CD4-positive, alpha-beta T cell treated with Interleukin-12 subunit alpha and Interleukin-12 subunit beta, for 1 hour (primary cell): ENCODE results near the gene AGPAT3.

Experiments
- DNase-seq: peaks from one replicate; pipeline ENCODE4 v3.0.0-alpha.2; 2020

Gene AGPAT3

DNA sequence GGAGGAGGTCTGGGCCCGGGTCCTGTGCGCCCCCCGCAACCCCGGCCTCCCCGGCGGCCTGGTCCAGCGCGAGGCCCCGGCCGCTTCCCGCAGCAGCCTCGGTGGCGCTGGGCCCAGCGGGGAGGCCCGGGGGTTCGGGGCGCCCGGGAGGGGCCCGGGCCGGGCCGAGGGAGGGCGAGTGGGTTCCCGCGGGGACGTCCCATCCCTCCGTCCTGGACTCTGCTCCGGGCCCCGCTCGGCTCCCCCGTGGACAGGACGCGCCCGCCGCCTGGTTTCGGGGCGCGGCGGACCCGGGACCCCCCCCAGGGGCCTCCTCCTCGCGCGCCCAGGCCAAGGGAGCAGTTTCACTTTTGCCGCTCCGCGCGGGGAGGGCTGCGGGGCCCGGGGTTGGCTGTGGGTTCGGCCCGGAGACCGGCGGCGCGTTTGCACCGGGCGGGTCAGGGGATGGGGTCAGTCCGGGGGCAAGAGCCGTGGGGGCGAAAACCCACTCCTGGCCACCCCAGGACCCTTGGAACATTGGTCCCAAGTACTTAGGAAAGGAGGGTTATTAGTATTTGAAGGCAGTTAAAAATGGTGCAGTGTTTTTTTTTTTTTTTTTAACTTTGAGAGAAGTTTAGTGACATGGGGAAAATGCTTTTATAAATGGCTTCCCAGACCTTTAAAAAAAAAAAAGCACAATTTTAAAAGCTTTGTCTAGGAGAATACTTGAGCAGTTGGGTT lies 677 bp downstream of the AGPAT3 start:
- peak; percentile 55 for DNase-seq

GRCh38 chr21:43866260-43866629 lies 1.2 kb downstream of the AGPAT3 start:
- peak; percentile 30 for DNase-seq

- peak; percentile 71 for DNase-seq
Observed at GRCh38 chr21:43866659-43867331, 1.8 kb downstream of the AGPAT3 start.

- DNase-seq = no peak
Observed at GRCh38 chr21:43867332-43867703, 2.3 kb downstream of the AGPAT3 start.

DNA sequence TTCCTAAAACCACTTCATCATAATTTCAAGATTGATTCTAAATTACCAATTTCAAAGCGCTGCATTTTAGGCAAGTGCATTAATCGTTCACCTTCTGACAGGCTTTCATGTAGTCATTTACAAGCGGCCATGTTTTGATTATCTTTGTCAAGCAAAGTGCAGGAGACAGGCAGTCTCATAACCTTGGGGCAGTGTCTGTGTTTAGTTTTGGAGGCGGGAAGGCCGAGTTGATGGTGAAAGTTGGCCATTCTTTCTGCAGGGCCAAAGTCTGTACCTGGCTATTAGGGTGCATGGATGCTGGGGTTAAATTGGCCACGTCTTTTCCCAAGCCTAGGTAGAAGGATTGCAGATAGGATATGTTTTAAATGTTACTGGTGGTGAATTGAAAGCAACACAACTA lies 2.9 kb downstream of the AGPAT3 start:
- DNase-seq = no peak

GRCh38 chr21:43868461-43868860 lies 3.4 kb downstream of the AGPAT3 start:
- DNase-seq = no peak

- no peak for DNase-seq
Observed at GRCh38 chr21:43869486-43870325, 4.7 kb downstream of the AGPAT3 start.

GRCh38 chr21:43871487-43871886 lies 6.5 kb downstream of the AGPAT3 start:
- DNase-seq = no peak

GRCh38 chr21:43872531-43873197 lies 7.6 kb downstream of the AGPAT3 start:
- DNase-seq = no peak

GRCh38 chr21:43873673-43874072 lies 8.7 kb downstream of the AGPAT3 start:
- DNase-seq = no peak

- DNase-seq = no peak
Observed at GRCh38 chr21:43874085-43874805, 9.2 kb downstream of the AGPAT3 start.

DNA sequence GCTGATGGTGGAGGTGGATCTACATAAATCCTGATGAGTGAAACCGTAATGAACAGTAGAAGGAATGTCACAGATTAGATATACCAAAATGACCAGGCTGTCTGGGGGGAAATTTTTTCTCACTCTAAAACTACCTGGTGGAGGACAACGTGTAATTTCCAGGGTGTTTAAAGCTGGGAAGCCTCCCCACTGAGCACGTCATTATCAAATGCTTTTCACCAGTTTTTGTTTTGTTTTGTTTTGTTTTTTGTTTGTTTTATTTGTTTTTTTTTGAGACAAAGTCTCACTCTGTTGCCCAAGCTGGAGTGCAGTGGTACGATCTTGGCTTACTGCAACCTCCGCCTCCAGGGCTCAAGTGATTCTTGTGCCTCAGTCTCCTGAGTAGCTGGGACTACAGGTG lies 11.6 kb downstream of the AGPAT3 start:
- DNase-seq = no peak

GRCh38 chr21:43877936-43878575 lies 13.0 kb downstream of the AGPAT3 start:
- DNase-seq = no peak

- DNase-seq = no peak
Observed at GRCh38 chr21:43879348-43880110, 14.5 kb downstream of the AGPAT3 start.

DNA sequence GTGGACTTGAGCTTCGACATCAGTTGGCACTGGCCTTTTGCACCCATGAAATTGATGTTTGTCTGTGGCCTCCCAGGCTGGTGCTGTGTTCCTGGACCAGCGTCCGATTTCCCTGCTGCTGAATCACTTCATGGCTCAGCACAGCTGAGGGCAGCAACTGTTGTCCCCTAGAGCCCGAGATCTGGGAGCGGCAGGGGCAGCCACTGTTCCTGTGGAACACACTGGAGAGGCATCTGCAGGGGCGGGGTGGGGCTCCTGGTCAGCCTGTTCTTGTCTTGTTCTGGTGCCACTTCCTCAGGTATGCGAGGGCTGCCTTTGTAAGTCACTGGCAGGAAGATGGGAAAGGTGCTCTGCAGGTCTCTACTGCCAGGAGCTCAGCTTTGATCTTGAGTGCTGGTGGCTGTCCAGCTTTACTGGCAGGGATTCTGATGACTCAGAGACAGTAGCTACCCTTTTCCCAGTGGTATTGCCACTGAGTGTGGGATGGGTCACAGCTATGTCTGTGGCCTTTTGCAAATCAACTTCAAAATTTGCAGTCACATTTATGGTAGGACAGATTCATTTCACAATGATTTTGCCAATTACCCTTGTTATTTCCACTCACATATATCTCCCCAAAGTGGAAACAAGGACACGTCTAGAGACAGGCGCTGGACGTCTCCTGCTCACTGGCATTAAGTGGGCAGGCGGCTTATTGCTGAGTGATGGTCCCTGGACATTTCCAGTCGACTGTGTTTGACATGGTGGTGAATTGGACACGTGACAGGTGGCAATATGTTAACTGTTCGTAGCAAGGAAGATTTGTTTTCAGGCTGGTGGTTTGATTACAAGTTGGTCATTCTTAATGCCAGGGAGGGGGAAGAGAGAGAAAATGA lies 15.3 kb downstream of the AGPAT3 start:
- no peak for DNase-seq

- no peak for DNase-seq
Observed at GRCh38 chr21:43881283-43881682, 16.3 kb downstream of the AGPAT3 start.

GRCh38 chr21:43881935-43882334 lies 16.9 kb downstream of the AGPAT3 start:
- no peak for DNase-seq

DNA sequence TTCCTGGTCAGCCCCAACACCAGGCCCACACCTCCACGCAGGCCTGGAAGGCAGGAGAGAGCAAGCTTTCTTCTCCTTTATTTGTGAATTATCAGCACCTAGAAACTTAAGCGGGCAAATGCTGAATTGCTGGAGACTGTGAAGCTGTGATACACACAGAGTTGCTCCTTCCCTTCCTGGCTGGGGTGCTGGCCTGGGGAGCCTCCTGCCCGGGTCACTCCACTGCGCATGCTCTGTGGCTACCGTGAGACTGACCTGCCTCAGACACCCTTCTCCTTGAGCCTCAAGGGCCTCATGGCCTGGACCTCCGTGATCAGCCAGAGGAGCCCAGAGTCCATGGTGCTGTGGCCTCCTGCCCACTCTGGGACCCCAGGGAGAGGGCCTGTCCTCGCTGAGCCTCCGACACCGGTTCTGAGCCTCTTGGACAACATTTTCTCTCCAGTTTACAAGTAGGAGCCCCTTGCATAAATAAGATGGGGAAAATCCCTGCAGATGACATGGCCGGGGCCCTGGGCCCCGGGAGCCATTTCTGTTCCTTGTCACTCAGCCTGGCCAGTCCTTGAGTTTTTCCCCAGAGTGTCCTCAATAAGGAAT lies 18.0 kb downstream of the AGPAT3 start:
- no peak for DNase-seq

DNA sequence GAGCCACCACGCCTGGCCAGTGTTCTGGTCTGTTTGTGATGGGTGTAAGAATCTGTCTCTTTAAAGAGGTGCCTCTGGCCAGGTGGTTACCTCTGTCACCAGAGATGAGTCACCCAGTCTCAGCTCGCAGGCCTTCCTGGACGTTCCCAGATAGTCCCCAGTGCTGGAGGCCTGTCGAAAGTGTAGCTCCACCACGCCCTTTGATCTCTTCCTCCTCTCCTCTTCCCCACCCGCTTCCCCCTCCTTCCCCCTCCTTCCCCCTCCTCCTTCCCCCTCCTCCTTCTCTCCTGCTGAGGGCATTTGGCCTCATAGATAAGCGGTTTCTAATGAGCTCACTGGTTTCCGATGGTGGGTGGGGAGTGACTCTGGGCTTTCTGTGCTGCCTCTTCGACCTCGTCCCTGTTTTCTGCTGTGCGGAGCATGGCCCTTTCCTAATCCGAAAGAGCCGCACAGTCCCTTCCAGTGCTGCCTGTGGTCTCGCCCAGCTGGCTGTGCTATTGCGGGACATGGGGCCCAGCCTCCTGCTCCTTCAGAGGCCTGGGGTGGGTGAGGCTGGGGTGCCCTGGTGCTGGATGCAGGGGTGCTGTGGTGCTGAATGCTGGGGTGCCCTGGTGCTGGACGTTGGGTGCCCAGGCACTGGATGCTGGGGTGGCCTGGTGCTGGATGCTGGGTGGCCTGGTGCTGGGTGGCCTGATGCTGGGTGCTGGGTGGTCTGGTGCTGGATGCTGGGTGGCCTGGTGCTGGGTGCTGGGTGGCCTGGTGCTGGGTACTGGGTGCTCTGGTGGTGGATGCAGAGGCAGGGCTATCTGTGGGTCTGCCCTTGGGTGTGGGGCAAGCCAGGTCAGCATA lies 19.2 kb downstream of the AGPAT3 start:
- peak; percentile 32 for DNase-seq
